Right atrium auricular region (tissue), 2 donors: Measurements from ENCODE around the gene VILL. TPM values are rescaled to one million over a fixed set of nuclear protein-coding genes. Genes with fewer than 3 reads are reported as not detected.
"Not testable (repeated sequence)": the region's sequence is repeated elsewhere in the genome, so short reads cannot be mapped to it uniquely, and the experiment has no call there.

Experiments
- DNase-seq: peaks from one replicate; pipeline ENCODE4 v3.0.0-alpha.2; 2019; ENCODE audit warnings: low spot score
- H3K27ac ChIP-seq, 2 donors: fragments of 200-600 bp; sonication (generic); 1 replicate in 1 of 2; 2 replicates in 1 of 2; pipeline ENCODE4 v1.5.1; 2016 to 2019
- H3K27me3 ChIP-seq, 2 donors: fragments of 200-600 bp; sonication (generic); one replicate each; pipeline versions ENCODE4 v1.5.1 to v1.6.0; 2017 to 2019
- H3K36me3 ChIP-seq: fragments of 200-600 bp; sonication (generic); one replicate; pipeline ENCODE4 v1.5.1; 2016
- H3K4me1 ChIP-seq, 2 donors: fragments of 200-600 bp; sonication (generic); one replicate each; pipeline versions ENCODE4 v1.5.1 to v1.6.0; 2017 to 2019
- H3K4me3 ChIP-seq, 2 donors: fragments of 200-600 bp; sonication (generic); 1 replicate in 1 of 2; 2 replicates in 1 of 2; pipeline ENCODE4 v1.5.1; 2017 to 2019; ENCODE audit warnings: mild to moderate bottlenecking in 1 of 2, moderate library complexity in 1 of 2
- H3K9me3 ChIP-seq, 2 donors: fragments of 200-600 bp; sonication (generic); one replicate each; pipeline ENCODE4 v1.5.1; 2019
- total RNA-seq, 2 donors: library from RNA; depleted of rRNA; stranded (reverse); fragments of >200 nt; gene quantifications; one replicate each; pipeline ENCODE4 v1.1.0, GENCODE V29; 2016
- TF ChIP-seq, protein P1 (sequence below), 2 donors: fragments of 200-600 bp; sonication (generic); IDR thresholded peaks; one replicate each; pipeline ENCODE4 v1.5.1; 2019; ENCODE audit warnings: antibody characterized with exemption in 2 of 2

VILL gene
- total RNA-seq, 2 donors from 2014 or later = 4.2 to 12.2 TPM

DNA sequence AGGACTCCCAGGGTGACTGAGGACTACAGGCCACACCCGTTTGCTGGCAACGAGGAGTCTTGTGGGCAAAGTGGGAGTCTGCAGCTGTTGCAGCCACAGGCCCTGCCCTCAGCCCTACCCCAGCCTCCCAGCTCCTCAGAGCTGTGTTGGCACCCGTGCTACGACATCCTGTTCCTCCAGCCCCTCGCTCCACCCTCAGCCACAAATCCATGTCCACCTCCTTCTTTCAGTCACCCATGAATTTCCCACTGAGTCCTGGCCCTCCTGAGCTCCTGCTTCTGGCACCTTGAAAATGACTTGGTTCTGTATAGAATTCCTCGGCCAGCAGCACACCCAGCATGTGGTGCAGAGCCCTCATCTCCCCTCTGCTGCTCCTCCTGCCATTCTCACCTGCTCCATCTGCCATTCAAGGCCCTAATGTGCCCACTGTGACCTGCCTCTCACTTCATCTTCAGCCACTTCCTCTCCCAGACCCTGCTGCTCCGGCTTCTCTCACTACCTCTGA is 20.9 kb upstream of the VILL start:
- H3K27me3 ChIP-seq = no peaks in the 10 kb centered on the region
- H3K27ac ChIP-seq = no peak overlapping the region
- no peaks in the 10 kb centered on the region for H3K9me3 ChIP-seq
- H3K4me1 ChIP-seq = peaks cover 0 to 26% of the 10 kb centered on the region in 2 donors
- no peaks in the 10 kb centered on the region for H3K36me3 ChIP-seq
- H3K4me3 ChIP-seq = no peak overlapping the region
- TF ChIP-seq, protein P1, sequence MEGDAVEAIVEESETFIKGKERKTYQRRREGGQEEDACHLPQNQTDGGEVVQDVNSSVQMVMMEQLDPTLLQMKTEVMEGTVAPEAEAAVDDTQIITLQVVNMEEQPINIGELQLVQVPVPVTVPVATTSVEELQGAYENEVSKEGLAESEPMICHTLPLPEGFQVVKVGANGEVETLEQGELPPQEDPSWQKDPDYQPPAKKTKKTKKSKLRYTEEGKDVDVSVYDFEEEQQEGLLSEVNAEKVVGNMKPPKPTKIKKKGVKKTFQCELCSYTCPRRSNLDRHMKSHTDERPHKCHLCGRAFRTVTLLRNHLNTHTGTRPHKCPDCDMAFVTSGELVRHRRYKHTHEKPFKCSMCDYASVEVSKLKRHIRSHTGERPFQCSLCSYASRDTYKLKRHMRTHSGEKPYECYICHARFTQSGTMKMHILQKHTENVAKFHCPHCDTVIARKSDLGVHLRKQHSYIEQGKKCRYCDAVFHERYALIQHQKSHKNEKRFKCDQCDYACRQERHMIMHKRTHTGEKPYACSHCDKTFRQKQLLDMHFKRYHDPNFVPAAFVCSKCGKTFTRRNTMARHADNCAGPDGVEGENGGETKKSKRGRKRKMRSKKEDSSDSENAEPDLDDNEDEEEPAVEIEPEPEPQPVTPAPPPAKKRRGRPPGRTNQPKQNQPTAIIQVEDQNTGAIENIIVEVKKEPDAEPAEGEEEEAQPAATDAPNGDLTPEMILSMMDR (IDR thresholded peaks at IDR 0.05) = no peak
- DNase-seq = no peak

DNA sequence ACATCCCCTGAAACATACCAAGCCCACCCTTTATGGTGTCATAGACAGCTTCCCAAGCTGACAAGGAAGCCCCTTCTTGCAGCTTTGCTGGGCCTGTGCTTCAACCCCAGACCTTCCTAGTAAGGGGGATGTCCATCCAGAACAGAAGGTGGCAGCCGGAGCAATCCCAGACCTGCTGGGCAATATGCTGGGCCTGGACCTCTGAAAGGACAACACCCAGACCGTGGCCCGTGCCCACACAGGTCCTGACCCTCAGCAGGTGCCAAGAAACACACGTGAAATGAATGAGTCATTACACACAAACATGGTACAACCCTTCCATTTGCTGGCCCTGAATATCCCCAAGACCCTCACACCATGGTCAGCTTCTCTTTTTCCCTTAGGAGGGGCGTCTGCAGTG is 19.8 kb upstream of the VILL start:
- Histone ChIP-seq H3K4me1 (peaks cover 0 to 26% of the 10 kb centered on the region in 2 donors), H3K27ac (no peak overlapping the region), H3K27me3 (no peaks in the 10 kb centered on the region), H3K4me3 (no peak overlapping the region), H3K36me3 (peaks cover 4% of the 10 kb centered on the region), H3K9me3 (no peaks in the 10 kb centered on the region)
- DNase-seq = no peak
- TF ChIP-seq, protein P1 (IDR thresholded peaks at IDR 0.05) = no peak

- peaks cover 0 to 26% of the 10 kb centered on the region in 2 donors for H3K4me1 ChIP-seq
- DNase-seq = no peak
- no peaks in the 10 kb centered on the region for H3K27me3 ChIP-seq
- no peak overlapping the region for H3K27ac ChIP-seq
- TF ChIP-seq, protein P1 (IDR thresholded peaks at IDR 0.05) = no peak
- H3K36me3 ChIP-seq = peaks cover 11% of the 10 kb centered on the region
- no peak overlapping the region for H3K4me3 ChIP-seq
- no peaks in the 10 kb centered on the region for H3K9me3 ChIP-seq
These were observed 19.1 kb upstream of the VILL start for GRCh38 chr3:37971467-37971866.

GRCh38 chr3:37972056-37972455 is 18.5 kb upstream of the VILL start:
- H3K9me3 ChIP-seq, H3K4me3 ChIP-seq, H3K27me3 ChIP-seq, DNase-seq, H3K27ac ChIP-seq: not testable (repeated sequence)
- H3K4me1 ChIP-seq = peaks cover 0 to 24% of the 10 kb centered on the region in 2 donors
- peaks cover 17% of the 10 kb centered on the region for H3K36me3 ChIP-seq

- Histone ChIP-seq H3K27me3 (no peaks in the 10 kb centered on the region), H3K27ac (no peak overlapping the region), H3K4me3 (no peak overlapping the region), H3K9me3 (no peaks in the 10 kb centered on the region), H3K36me3 (peaks cover 22% of the 10 kb centered on the region), H3K4me1 (peaks cover 0 to 17% of the 10 kb centered on the region in 2 donors)
- TF ChIP-seq, protein P1 (IDR thresholded peaks at IDR 0.05) = no peak
- DNase-seq = no peak
These were observed 17.1 kb upstream of the VILL start for GRCh38 chr3:37973246-37974054.

- Histone ChIP-seq H3K4me3 (no peak overlapping the region), H3K36me3 (peaks cover 25% of the 10 kb centered on the region), H3K27me3 (no peaks in the 10 kb centered on the region)
These were observed 16.2 kb upstream of the VILL start for GRCh38 chr3:37974121-37975083.

More at GRCh38 chr3:37974121-37975083, 16.2 kb upstream of the VILL start:
- Histone ChIP-seq H3K27ac (no peak overlapping the region), H3K4me1 (peaks cover 0 to 7% of the 10 kb centered on the region in 2 donors), H3K9me3 (no peaks in the 10 kb centered on the region)
- DNase-seq = no peak
- TF ChIP-seq, protein P1 (IDR thresholded peaks at IDR 0.05) = peak; percentile 39 to 79
